GM23338 (cell line): ENCODE results near the gene MAP3K9. TPM values are rescaled to one million over a fixed set of nuclear protein-coding genes. Genes with fewer than 3 reads are reported as not detected.

Source experiments
- ATAC-seq: fragments of 200-7000 bp; cut with Tn5 transposase; 3 replicates; pipeline ENCODE4 v1.9.1; 2020
- DNase-seq: peaks from one replicate; pipeline ENCODE4 v3.0.0-alpha.2; 2015; ENCODE audit warnings: low spot score
- H2AFZ ChIP-seq: fragments of 200-600 bp; sonication (generic); 2 replicates; pipeline ENCODE4 v1.8.0; 2016; ENCODE audit warnings: antibody characterized with exemption, mild to moderate bottlenecking, moderate library complexity
- H3F3A ChIP-seq: fragments of 200-600 bp; sonication (generic); replicated peaks from 2 replicates; pipeline ENCODE4 v1.8.0; 2017; ENCODE audit warnings: antibody characterized with exemption, mixed run types, low read depth
- H3K27ac ChIP-seq: fragments of 200-600 bp; sonication (generic); 2 replicates; pipeline ENCODE4 v1.6.1; 2016; ENCODE audit warnings: low read depth
- H3K27me3 ChIP-seq: fragments of 200-600 bp; sonication (generic); 2 replicates; pipeline ENCODE4 v1.8.0; 2016; ENCODE audit warnings: mild to moderate bottlenecking, mixed run types, moderate library complexity; ENCODE audit not compliant: insufficient read depth
- H3K36me3 ChIP-seq: fragments of 200-600 bp; sonication (generic); 2 replicates; pipeline ENCODE4 v1.8.0; 2016; ENCODE audit warnings: mild to moderate bottlenecking; ENCODE audit not compliant: insufficient read depth
- H3K4me1 ChIP-seq: fragments of 200-600 bp; sonication (generic); 2 replicates; pipeline ENCODE4 v1.8.0; 2016; ENCODE audit warnings: mild to moderate bottlenecking, moderate library complexity; ENCODE audit not compliant: insufficient read depth
- H3K4me2 ChIP-seq: fragments of 200-600 bp; sonication (generic); 2 replicates; pipeline ENCODE4 v1.7.1; 2017; ENCODE audit warnings: mixed run types
- H3K4me3 ChIP-seq: fragments of 200-600 bp; sonication (generic); 2 replicates; pipeline ENCODE4 v1.6.1; 2016; ENCODE audit warnings: mixed run types
- H3K79me2 ChIP-seq: fragments of 200-600 bp; sonication (generic); replicated peaks from 2 replicates; pipeline ENCODE4 v1.8.0; 2017; ENCODE audit warnings: mild to moderate bottlenecking; ENCODE audit not compliant: insufficient read depth
- H3K9me2 ChIP-seq: fragments of 200-600 bp; sonication (generic); 2 replicates; pipeline ENCODE4 v1.8.0; 2017; ENCODE audit not compliant: insufficient read depth
- H4K20me1 ChIP-seq: fragments of 200-600 bp; sonication (generic); replicated peaks from 2 replicates; pipeline ENCODE4 v1.8.0; 2017; ENCODE audit warnings: mild to moderate bottlenecking; ENCODE audit not compliant: insufficient read depth
- H3K27ac Mint-ChIP-seq: 2 replicates; pipeline ENCODE4 v1.8.0; 2020; ENCODE audit warnings: inconsistent platforms, mild to moderate bottlenecking, moderate library complexity, mixed read lengths
- H3K27me3 Mint-ChIP-seq: 3 replicates; pipeline ENCODE4 v1.8.0; 2022; ENCODE audit warnings: low read depth, mild to moderate bottlenecking, moderate library complexity, mixed read lengths, inconsistent platforms; ENCODE audit not compliant: insufficient read depth, poor library complexity
- H3K36me3 Mint-ChIP-seq: 3 replicates; pipeline ENCODE4 v1.8.0; 2021; ENCODE audit warnings: low read depth, mild to moderate bottlenecking, inconsistent platforms, moderate library complexity, mixed read lengths
- H3K4me1 Mint-ChIP-seq: 3 replicates; pipeline ENCODE4 v1.8.0; 2020; ENCODE audit warnings: mild to moderate bottlenecking, inconsistent platforms, mixed read lengths
- H3K4me3 Mint-ChIP-seq: 3 replicates; pipeline ENCODE4 v1.8.0; 2021; ENCODE audit warnings: moderate library complexity, mild to moderate bottlenecking, inconsistent platforms, mixed read lengths
- H3K9me3 Mint-ChIP-seq: 3 replicates; pipeline ENCODE4 v1.8.0; 2020; ENCODE audit warnings: moderate library complexity, mild to moderate bottlenecking, inconsistent platforms, mixed read lengths
- CREB1 ChIP-seq: fragments of 250-450 bp; sonication (Bioruptor Pico); IDR thresholded peaks from 2 replicates; pipeline ENCODE4 v1.5.0; 2020; ENCODE audit warnings: low read depth, mild to moderate bottlenecking, moderate library complexity
- EZH2 ChIP-seq: fragments of 200-600 bp; sonication (generic); IDR thresholded peaks from one replicate; pipeline ENCODE4 v1.8.0; 2017; ENCODE audit warnings: antibody characterized with exemption, mild to moderate bottlenecking, low read depth; ENCODE audit not compliant: unreplicated experiment
- EZH2phosphoT487 ChIP-seq: fragments of 200-600 bp; sonication (generic); IDR thresholded peaks from one replicate; pipeline ENCODE4 v1.8.1; 2018; ENCODE audit warnings: antibody characterized with exemption; ENCODE audit not compliant: unreplicated experiment
- JUNB ChIP-seq: IDR thresholded peaks from one replicate; pipeline ENCODE4 v1.6.1; 2016; ENCODE audit warnings: antibody characterized with exemption; ENCODE audit not compliant: unreplicated experiment
- NANOG ChIP-seq: IDR thresholded peaks from 2 replicates; pipeline ENCODE4 v1.6.1; 2016; ENCODE audit warnings: antibody characterized with exemption, borderline replicate concordance
- POLR2AphosphoS5 ChIP-seq: IDR thresholded peaks from 2 replicates; pipeline ENCODE4 v1.6.1; 2016; ENCODE audit warnings: antibody characterized with exemption, low read depth
- STAT1 ChIP-seq: IDR thresholded peaks from one replicate; pipeline ENCODE4 v1.6.1; 2016; ENCODE audit warnings: antibody characterized with exemption; ENCODE audit not compliant: unreplicated experiment
- ZNF114 ChIP-seq: fragments of 250-450 bp; sonication (Bioruptor Pico); IDR thresholded peaks from 2 replicates; pipeline ENCODE4 v1.5.0; 2020; ENCODE audit warnings: mild to moderate bottlenecking, moderate library complexity
- ZNF331 ChIP-seq: fragments of 250-450 bp; sonication (Bioruptor Pico); IDR thresholded peaks from 2 replicates; pipeline ENCODE4 v1.5.0; 2020; ENCODE audit warnings: low read depth, mild to moderate bottlenecking, moderate library complexity
- polyA plus RNA-seq: library from polyadenylated mRNA; unstranded; fragments of >200 nt; fragmentation: Nextera tagmentation; extraction: Ambion mirVana; gene quantifications from 2 replicates; pipeline ENCODE4 v1.2.1, GENCODE V29; 2016
- total RNA-seq: library from RNA; depleted of rRNA; stranded (reverse); fragments of >200 nt; shearing (Covaris generic); gene quantifications from 2 replicates; pipeline ENCODE4 v1.2.3, GENCODE V29; 2014
- TF ChIP-seq, protein P1 (sequence below): fragments of 250-450 bp; sonication (Bioruptor Pico); IDR thresholded peaks from 2 replicates; pipeline ENCODE4 v1.5.0; 2020; ENCODE audit warnings: mild to moderate bottlenecking, moderate library complexity
- TF ChIP-seq, protein P2 (sequence below), 2 experiments: fragments of 200-600 bp in 1 of 2; sonication (generic) in 1 of 2; conservative IDR thresholded peaks; 2 replicates each; pipeline versions ENCODE4 v1.5.1 to v1.6.1; 2016 to 2017; ENCODE audit warnings: antibody characterized with exemption in 2 of 2, low read depth in 2 of 2, mild to moderate bottlenecking in 2 of 2, moderate library complexity in 1 of 2
- TF ChIP-seq, protein P3 (sequence below): IDR thresholded peaks from 2 replicates; pipeline ENCODE4 v1.6.1; 2016; ENCODE audit warnings: antibody characterized with exemption
- TF ChIP-seq, protein P4 (sequence below): IDR thresholded peaks from one replicate; pipeline ENCODE4 v1.6.1; 2018; ENCODE audit warnings: antibody characterized with exemption; ENCODE audit not compliant: unreplicated experiment

MAP3K9 gene
- total and polyA plus RNA-seq, 2 experiments from 2014 or later, result 5.3 to 30.8 TPM

DNA sequence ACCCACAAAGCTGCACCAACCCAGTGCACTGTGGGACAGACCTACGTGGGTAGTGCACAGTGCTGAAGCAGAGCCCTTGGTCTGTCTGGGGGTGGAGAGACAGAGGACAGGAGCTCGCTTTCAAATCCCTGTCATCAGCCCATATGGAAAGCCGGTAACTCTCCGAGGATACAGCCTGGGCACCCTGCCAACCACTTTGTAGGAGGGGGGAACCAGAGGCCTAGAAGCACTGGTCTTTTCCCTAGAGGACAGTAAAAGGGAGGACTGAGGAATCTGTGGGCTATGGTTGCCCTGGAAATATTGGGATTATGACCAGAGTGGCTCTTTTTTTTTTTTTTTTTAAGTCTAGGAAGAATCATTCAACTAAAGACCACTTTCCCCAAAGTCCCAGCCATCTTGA, 74.3 kb downstream of the MAP3K9 start:
- H3K4me3 ChIP-seq, result no peak overlapping the region
- H3K36me3 ChIP-seq, result peaks cover 29% of the 10 kb centered on the region
- DNase-seq (no peak), ATAC-seq (no peak)
- H3K27ac ChIP-seq, result no peak overlapping the region
- Mint-ChIP-seq H3K4me3 (no peak overlapping the region), H3K27me3 (peaks cover 1% of the 10 kb centered on the region), H3K4me1 (no peaks in the 10 kb centered on the region; the same call in 2 of the 3 replicates), H3K9me3 (no peaks in the 10 kb centered on the region), H3K27ac (no peak overlapping the region), H3K36me3 (peaks cover 57% of the 10 kb centered on the region)
- H3F3A ChIP-seq, result no peaks in the 10 kb centered on the region
- TF ChIP-seq, protein P1, sequence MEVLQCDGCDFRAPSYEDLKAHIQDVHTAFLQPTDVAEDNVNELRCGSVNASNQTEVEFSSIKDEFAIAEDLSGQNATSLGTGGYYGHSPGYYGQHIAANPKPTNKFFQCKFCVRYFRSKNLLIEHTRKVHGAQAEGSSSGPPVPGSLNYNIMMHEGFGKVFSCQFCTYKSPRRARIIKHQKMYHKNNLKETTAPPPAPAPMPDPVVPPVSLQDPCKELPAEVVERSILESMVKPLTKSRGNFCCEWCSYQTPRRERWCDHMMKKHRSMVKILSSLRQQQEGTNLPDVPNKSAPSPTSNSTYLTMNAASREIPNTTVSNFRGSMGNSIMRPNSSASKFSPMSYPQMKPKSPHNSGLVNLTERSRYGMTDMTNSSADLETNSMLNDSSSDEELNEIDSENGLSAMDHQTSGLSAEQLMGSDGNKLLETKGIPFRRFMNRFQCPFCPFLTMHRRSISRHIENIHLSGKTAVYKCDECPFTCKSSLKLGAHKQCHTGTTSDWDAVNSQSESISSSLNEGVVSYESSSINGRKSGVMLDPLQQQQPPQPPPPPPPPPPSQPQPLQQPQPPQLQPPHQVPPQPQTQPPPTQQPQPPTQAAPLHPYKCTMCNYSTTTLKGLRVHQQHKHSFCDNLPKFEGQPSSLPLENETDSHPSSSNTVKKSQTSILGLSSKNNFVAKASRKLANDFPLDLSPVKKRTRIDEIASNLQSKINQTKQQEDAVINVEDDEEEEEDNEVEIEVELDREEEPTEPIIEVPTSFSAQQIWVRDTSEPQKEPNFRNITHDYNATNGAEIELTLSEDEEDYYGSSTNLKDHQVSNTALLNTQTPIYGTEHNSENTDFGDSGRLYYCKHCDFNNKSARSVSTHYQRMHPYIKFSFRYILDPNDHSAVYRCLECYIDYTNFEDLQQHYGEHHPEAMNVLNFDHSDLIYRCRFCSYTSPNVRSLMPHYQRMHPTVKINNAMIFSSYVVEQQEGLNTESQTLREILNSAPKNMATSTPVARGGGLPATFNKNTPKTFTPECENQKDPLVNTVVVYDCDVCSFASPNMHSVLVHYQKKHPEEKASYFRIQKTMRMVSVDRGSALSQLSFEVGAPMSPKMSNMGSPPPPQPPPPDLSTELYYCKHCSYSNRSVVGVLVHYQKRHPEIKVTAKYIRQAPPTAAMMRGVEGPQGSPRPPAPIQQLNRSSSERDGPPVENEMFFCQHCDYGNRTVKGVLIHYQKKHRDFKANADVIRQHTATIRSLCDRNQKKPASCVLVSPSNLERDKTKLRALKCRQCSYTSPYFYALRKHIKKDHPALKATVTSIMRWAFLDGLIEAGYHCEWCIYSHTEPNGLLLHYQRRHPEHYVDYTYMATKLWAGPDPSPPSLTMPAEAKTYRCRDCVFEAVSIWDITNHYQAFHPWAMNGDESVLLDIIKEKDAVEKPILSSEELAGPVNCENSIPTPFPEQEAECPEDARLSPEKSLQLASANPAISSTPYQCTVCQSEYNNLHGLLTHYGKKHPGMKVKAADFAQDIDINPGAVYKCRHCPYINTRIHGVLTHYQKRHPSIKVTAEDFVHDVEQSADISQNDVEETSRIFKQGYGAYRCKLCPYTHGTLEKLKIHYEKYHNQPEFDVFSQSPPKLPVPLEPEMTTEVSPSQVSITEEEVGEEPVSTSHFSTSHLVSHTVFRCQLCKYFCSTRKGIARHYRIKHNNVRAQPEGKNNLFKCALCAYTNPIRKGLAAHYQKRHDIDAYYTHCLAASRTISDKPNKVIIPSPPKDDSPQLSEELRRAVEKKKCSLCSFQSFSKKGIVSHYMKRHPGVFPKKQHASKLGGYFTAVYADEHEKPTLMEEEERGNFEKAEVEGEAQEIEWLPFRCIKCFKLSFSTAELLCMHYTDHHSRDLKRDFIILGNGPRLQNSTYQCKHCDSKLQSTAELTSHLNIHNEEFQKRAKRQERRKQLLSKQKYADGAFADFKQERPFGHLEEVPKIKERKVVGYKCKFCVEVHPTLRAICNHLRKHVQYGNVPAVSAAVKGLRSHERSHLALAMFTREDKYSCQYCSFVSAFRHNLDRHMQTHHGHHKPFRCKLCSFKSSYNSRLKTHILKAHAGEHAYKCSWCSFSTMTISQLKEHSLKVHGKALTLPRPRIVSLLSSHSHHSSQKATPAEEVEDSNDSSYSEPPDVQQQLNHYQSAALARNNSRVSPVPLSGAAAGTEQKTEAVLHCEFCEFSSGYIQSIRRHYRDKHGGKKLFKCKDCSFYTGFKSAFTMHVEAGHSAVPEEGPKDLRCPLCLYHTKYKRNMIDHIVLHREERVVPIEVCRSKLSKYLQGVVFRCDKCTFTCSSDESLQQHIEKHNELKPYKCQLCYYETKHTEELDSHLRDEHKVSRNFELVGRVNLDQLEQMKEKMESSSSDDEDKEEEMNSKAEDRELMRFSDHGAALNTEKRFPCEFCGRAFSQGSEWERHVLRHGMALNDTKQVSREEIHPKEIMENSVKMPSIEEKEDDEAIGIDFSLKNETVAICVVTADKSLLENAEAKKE (CRISPR knock-in tag), result no peak
- TF ChIP-seq JUNB (no peak), NANOG (no peak), ZNF331 (CRISPR knock-in tag) (no peak), STAT1 (no peak), ZNF114 (CRISPR knock-in tag) (no peak), CREB1 (CRISPR knock-in tag) (no peak), EZH2phosphoT487 (no peak), POLR2AphosphoS5 (no peak), EZH2 (no peak)
- TF ChIP-seq, protein P2, sequence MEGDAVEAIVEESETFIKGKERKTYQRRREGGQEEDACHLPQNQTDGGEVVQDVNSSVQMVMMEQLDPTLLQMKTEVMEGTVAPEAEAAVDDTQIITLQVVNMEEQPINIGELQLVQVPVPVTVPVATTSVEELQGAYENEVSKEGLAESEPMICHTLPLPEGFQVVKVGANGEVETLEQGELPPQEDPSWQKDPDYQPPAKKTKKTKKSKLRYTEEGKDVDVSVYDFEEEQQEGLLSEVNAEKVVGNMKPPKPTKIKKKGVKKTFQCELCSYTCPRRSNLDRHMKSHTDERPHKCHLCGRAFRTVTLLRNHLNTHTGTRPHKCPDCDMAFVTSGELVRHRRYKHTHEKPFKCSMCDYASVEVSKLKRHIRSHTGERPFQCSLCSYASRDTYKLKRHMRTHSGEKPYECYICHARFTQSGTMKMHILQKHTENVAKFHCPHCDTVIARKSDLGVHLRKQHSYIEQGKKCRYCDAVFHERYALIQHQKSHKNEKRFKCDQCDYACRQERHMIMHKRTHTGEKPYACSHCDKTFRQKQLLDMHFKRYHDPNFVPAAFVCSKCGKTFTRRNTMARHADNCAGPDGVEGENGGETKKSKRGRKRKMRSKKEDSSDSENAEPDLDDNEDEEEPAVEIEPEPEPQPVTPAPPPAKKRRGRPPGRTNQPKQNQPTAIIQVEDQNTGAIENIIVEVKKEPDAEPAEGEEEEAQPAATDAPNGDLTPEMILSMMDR (conservative IDR thresholded peaks at IDR 0.05; ENCODE audit: low read depth in 2 of 2), result no peak
- TF ChIP-seq, protein P3, sequence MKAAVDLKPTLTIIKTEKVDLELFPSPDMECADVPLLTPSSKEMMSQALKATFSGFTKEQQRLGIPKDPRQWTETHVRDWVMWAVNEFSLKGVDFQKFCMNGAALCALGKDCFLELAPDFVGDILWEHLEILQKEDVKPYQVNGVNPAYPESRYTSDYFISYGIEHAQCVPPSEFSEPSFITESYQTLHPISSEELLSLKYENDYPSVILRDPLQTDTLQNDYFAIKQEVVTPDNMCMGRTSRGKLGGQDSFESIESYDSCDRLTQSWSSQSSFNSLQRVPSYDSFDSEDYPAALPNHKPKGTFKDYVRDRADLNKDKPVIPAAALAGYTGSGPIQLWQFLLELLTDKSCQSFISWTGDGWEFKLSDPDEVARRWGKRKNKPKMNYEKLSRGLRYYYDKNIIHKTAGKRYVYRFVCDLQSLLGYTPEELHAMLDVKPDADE, result no peak
- TF ChIP-seq, protein P4, sequence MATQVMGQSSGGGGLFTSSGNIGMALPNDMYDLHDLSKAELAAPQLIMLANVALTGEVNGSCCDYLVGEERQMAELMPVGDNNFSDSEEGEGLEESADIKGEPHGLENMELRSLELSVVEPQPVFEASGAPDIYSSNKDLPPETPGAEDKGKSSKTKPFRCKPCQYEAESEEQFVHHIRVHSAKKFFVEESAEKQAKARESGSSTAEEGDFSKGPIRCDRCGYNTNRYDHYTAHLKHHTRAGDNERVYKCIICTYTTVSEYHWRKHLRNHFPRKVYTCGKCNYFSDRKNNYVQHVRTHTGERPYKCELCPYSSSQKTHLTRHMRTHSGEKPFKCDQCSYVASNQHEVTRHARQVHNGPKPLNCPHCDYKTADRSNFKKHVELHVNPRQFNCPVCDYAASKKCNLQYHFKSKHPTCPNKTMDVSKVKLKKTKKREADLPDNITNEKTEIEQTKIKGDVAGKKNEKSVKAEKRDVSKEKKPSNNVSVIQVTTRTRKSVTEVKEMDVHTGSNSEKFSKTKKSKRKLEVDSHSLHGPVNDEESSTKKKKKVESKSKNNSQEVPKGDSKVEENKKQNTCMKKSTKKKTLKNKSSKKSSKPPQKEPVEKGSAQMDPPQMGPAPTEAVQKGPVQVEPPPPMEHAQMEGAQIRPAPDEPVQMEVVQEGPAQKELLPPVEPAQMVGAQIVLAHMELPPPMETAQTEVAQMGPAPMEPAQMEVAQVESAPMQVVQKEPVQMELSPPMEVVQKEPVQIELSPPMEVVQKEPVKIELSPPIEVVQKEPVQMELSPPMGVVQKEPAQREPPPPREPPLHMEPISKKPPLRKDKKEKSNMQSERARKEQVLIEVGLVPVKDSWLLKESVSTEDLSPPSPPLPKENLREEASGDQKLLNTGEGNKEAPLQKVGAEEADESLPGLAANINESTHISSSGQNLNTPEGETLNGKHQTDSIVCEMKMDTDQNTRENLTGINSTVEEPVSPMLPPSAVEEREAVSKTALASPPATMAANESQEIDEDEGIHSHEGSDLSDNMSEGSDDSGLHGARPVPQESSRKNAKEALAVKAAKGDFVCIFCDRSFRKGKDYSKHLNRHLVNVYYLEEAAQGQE, result no peak
- no peak overlapping the region for H2AFZ ChIP-seq
- no peaks in the 10 kb centered on the region for H3K9me2 ChIP-seq
- no peak overlapping the region for H3K4me2 ChIP-seq
- H3K4me1 ChIP-seq, result no peaks in the 10 kb centered on the region
- H4K20me1 ChIP-seq, result no peaks in the 10 kb centered on the region
- no peaks in the 10 kb centered on the region for H3K27me3 ChIP-seq
- no peaks in the 10 kb centered on the region for H3K79me2 ChIP-seq
